Measurements from ENCODE around the gene GAB2. TPM values are rescaled to one million over a fixed set of nuclear protein-coding genes. Genes with fewer than 3 reads are reported as not detected.

Gene GAB2
- total and polyA plus RNA-seq, 2 donors (not counting 1 experiment from before 2014, with no cell fraction given): 5.8 to 85.9 TPM

- no peak for ATAC-seq (ENCODE audit: low read depth)
These were observed 18.5 kb downstream of the GAB2 start for GRCh38 chr11:78399136-78399535.

GRCh38 chr11:78398715-78399114, 18.9 kb downstream of the GAB2 start:
- H3K4me1 ChIP-seq (ENCODE audit: control insufficient read depth in 2 of 2, insufficient read depth in 2 of 2, low read length in 2 of 2): peaks cover 8 to 11% of the 10 kb centered on the region in 2 donors
- no peaks in the 10 kb centered on the region for H3K36me3 ChIP-seq (replicated peaks in 1 of 2; ENCODE audit: control extremely low read depth in 1 of 2, control insufficient read depth in 1 of 2, extremely low read depth in 1 of 2, insufficient read depth in 2 of 2, low read length in 1 of 2)
- H3K4me1 Mint-ChIP-seq: peaks cover 40% of the 10 kb centered on the region
- no CpG with 5 or more reads among the region's 1 CpG for WGBS (ENCODE audit: insufficient coverage)
- H3K9me3 ChIP-seq (ENCODE audit: control extremely low read depth in 1 of 3, control insufficient read depth in 2 of 3, insufficient read depth in 1 of 3, low read length in 2 of 3): no peaks in the 10 kb centered on the region
- peaks cover 63% of the 10 kb centered on the region for H3K79me2 ChIP-seq (ENCODE audit: control insufficient read depth, insufficient read depth, low read length)
- H3K4me3 ChIP-seq (ENCODE audit: control extremely low read depth in 1 of 5, extremely low read depth in 1 of 5, insufficient read depth in 1 of 5, low read depth in 2 of 5, low read length in 4 of 5): no peak overlapping the region
- no peak overlapping the region for H3K27ac Mint-ChIP-seq
- ChIA-PET CTCF (interaction anchor here (0.6 to 1.1 kb wide), 3 partner anchors 14 to 40 kb away, joined by 3 to 4 read pairs (median 3); no protein-coding TSS in a partner anchor), POLR2A (no interaction called here)
- H3K4me2 ChIP-seq (replicated peaks; ENCODE audit: low read depth, low read length, poor library complexity, severe bottlenecking): no peak overlapping the region
- DNase-seq (no peak), ATAC-seq (ENCODE audit: low read depth) (no peak)
- no peak overlapping the region for H3K27ac ChIP-seq (ENCODE audit: low read length in 2 of 2)
- intact Hi-C loops (cut with micrococcal nuclease): no loop called here
- no peaks in the 10 kb centered on the region for H3K27me3 ChIP-seq (replicated peaks in 1 of 4; ENCODE audit: control extremely low read depth in 1 of 4, control insufficient read depth in 3 of 4, insufficient read depth in 4 of 4, low read length in 3 of 4)
- no peaks in the 10 kb centered on the region for H3K9me3 Mint-ChIP-seq (ENCODE audit: insufficient read depth)
- H4K20me1 ChIP-seq (ENCODE audit: control insufficient read depth, insufficient read depth, low read length, poor library complexity, severe bottlenecking): no peaks in the 10 kb centered on the region
- H3K27me3 Mint-ChIP-seq: no peaks in the 10 kb centered on the region
- no peak overlapping the region for H3K4me3 Mint-ChIP-seq
- no peak for TF ChIP-seq CTCF (IDR thresholded peaks at IDR 0.05)
- no peak for TF ChIP-seq EZH2 (IDR thresholded peaks at IDR 0.05; ENCODE audit: borderline replicate concordance, insufficient read depth, low read depth, low read length, poor library complexity, severe bottlenecking)
- H2AFZ ChIP-seq (ENCODE audit: insufficient read depth, low read depth, low read length, poor library complexity, severe bottlenecking): no peak overlapping the region
- H3K9ac ChIP-seq (ENCODE audit: low read length): no peak overlapping the region

More at GRCh38 chr11:78399136-78399535, 18.5 kb downstream of the GAB2 start:
- no peak overlapping the region for H3K4me3 Mint-ChIP-seq
- peaks cover 63% of the 10 kb centered on the region for H3K79me2 ChIP-seq (ENCODE audit: control insufficient read depth, insufficient read depth, low read length)
- H3K27me3 Mint-ChIP-seq: no peaks in the 10 kb centered on the region
- H3K4me1 ChIP-seq (ENCODE audit: control insufficient read depth in 2 of 2, insufficient read depth in 2 of 2, low read length in 2 of 2): peaks cover 8 to 11% of the 10 kb centered on the region in 2 donors
- POLR2A ChIA-PET: no interaction called here
- H3K9ac ChIP-seq (ENCODE audit: low read length): no peak overlapping the region
- no peaks in the 10 kb centered on the region for H3K9me3 Mint-ChIP-seq (ENCODE audit: insufficient read depth)
- H3K4me2 ChIP-seq (replicated peaks; ENCODE audit: low read depth, low read length, poor library complexity, severe bottlenecking): no peak overlapping the region
- H3K4me3 ChIP-seq (ENCODE audit: control extremely low read depth in 1 of 5, extremely low read depth in 1 of 5, insufficient read depth in 1 of 5, low read depth in 2 of 5, low read length in 4 of 5): no peak overlapping the region
- no peak for DNase-seq
- intact Hi-C loops (cut with micrococcal nuclease): no loop called here
- no peaks in the 10 kb centered on the region for H4K20me1 ChIP-seq (ENCODE audit: control insufficient read depth, insufficient read depth, low read length, poor library complexity, severe bottlenecking)
- no peaks in the 10 kb centered on the region for H3K36me3 ChIP-seq (replicated peaks in 1 of 2; ENCODE audit: control extremely low read depth in 1 of 2, control insufficient read depth in 1 of 2, extremely low read depth in 1 of 2, insufficient read depth in 2 of 2, low read length in 1 of 2)
- WGBS (ENCODE audit: insufficient coverage): 100% methylated on average over 2 of the region's 4 CpGs
- H3K4me1 Mint-ChIP-seq: peaks cover 38% of the 10 kb centered on the region
- H3K27ac Mint-ChIP-seq: no peak overlapping the region
- H2AFZ ChIP-seq (ENCODE audit: insufficient read depth, low read depth, low read length, poor library complexity, severe bottlenecking): no peak overlapping the region
- CTCF ChIA-PET: interaction anchor here (1.0 kb wide), 1 partner anchor 14 kb away, joined by 4 read pairs; no protein-coding TSS in a partner anchor
- no peaks in the 10 kb centered on the region for H3K27me3 ChIP-seq (replicated peaks in 1 of 4; ENCODE audit: control extremely low read depth in 1 of 4, control insufficient read depth in 3 of 4, insufficient read depth in 4 of 4, low read length in 3 of 4)
- TF ChIP-seq EZH2 (IDR thresholded peaks at IDR 0.05; ENCODE audit: borderline replicate concordance, insufficient read depth, low read depth, low read length, poor library complexity, severe bottlenecking): no peak
- TF ChIP-seq CTCF (IDR thresholded peaks at IDR 0.05): no peak
- no peak overlapping the region for H3K27ac ChIP-seq (ENCODE audit: low read length in 2 of 2)
- no peaks in the 10 kb centered on the region for H3K9me3 ChIP-seq (ENCODE audit: control extremely low read depth in 1 of 3, control insufficient read depth in 2 of 3, insufficient read depth in 1 of 3, low read length in 2 of 3)
